ENCODE results near the gene ELOF1. TPM values are rescaled to one million over a fixed set of nuclear protein-coding genes. Genes with fewer than 3 reads are reported as not detected.
"Not testable (repeated sequence)": the region's sequence is repeated elsewhere in the genome, so short reads cannot be mapped to it uniquely, and the experiment has no call there.

ELOF1 gene
- total RNA-seq, 1 donor from 2014 or later = 46.0 TPM

GRCh38 chr19:11576227-11576626 is 17.2 kb upstream of the ELOF1 start:
- Mint-ChIP-seq H3K36me3 (no peaks in the 10 kb centered on the region), H3K27ac (no peak overlapping the region), H3K27me3 (ENCODE audit: low read depth) (peaks cover 12% of the 10 kb centered on the region), H3K4me3 (no peak overlapping the region), H3K4me1 (no peaks in the 10 kb centered on the region), H3K9me3 (no peaks in the 10 kb centered on the region)
- no peak for TF ChIP-seq CTCF (IDR thresholded peaks at IDR 0.05; ENCODE audit: unreplicated experiment)
- no peak for DNase-seq (ENCODE audit: low spot score in 2 of 2, unreplicated experiment in 2 of 2)

GRCh38 chr19:11574689-11575088 is 15.7 kb upstream of the ELOF1 start:
- no peak for DNase-seq (ENCODE audit: low spot score in 2 of 2, unreplicated experiment in 2 of 2)
- no peaks in the 10 kb centered on the region for H3K9me3 Mint-ChIP-seq
- no peaks in the 10 kb centered on the region for H3K4me1 Mint-ChIP-seq
- H3K27me3 Mint-ChIP-seq (ENCODE audit: low read depth) = peaks cover 8% of the 10 kb centered on the region
- no peak overlapping the region for H3K4me3 Mint-ChIP-seq
- no peaks in the 10 kb centered on the region for H3K36me3 Mint-ChIP-seq
- no peak overlapping the region for H3K27ac Mint-ChIP-seq
- TF ChIP-seq CTCF (IDR thresholded peaks at IDR 0.05; ENCODE audit: unreplicated experiment) = no peak

- not testable (repeated sequence) for DNase-seq (ENCODE audit: low spot score in 2 of 2, unreplicated experiment in 2 of 2); H3K4me3 Mint-ChIP-seq; H3K36me3 Mint-ChIP-seq; H3K9me3 Mint-ChIP-seq; H3K4me1 Mint-ChIP-seq; H3K27ac Mint-ChIP-seq; H3K27me3 Mint-ChIP-seq (ENCODE audit: low read depth)
Measured at GRCh38 chr19:11573763-11574162, 14.7 kb upstream of the ELOF1 start.

- H3K36me3 Mint-ChIP-seq; H3K27me3 Mint-ChIP-seq (ENCODE audit: low read depth); H3K27ac Mint-ChIP-seq; H3K4me3 Mint-ChIP-seq; H3K9me3 Mint-ChIP-seq; DNase-seq (ENCODE audit: low spot score in 2 of 2, unreplicated experiment in 2 of 2); H3K4me1 Mint-ChIP-seq: not testable (repeated sequence)
Measured at GRCh38 chr19:11573354-11573753, 14.3 kb upstream of the ELOF1 start.

GRCh38 chr19:11570039-11570462 is 11.0 kb upstream of the ELOF1 start:
- Mint-ChIP-seq H3K9me3 (no peaks in the 10 kb centered on the region), H3K27me3 (ENCODE audit: low read depth) (no peaks in the 10 kb centered on the region), H3K36me3 (peaks cover 2% of the 10 kb centered on the region), H3K4me3 (no peak overlapping the region), H3K27ac (no peak overlapping the region), H3K4me1 (no peaks in the 10 kb centered on the region)
- no peak for TF ChIP-seq CTCF (IDR thresholded peaks at IDR 0.05; ENCODE audit: unreplicated experiment)
- DNase-seq (ENCODE audit: low spot score in 2 of 2, unreplicated experiment in 2 of 2) = no peak

GRCh38 chr19:11566164-11566563 is 7.1 kb upstream of the ELOF1 start:
- no peak overlapping the region for H3K4me3 Mint-ChIP-seq
- TF ChIP-seq CTCF (IDR thresholded peaks at IDR 0.05; ENCODE audit: unreplicated experiment) = no peak
- H3K9me3 Mint-ChIP-seq = no peaks in the 10 kb centered on the region
- H3K4me1 Mint-ChIP-seq = no peaks in the 10 kb centered on the region
- peaks cover 2% of the 10 kb centered on the region for H3K36me3 Mint-ChIP-seq
- no peak for DNase-seq (ENCODE audit: low spot score in 2 of 2, unreplicated experiment in 2 of 2)
- no peaks in the 10 kb centered on the region for H3K27me3 Mint-ChIP-seq (ENCODE audit: low read depth)
- no peak overlapping the region for H3K27ac Mint-ChIP-seq

- not testable (repeated sequence) for H3K9me3 Mint-ChIP-seq; H3K4me3 Mint-ChIP-seq; H3K27ac Mint-ChIP-seq; H3K4me1 Mint-ChIP-seq; H3K27me3 Mint-ChIP-seq (ENCODE audit: low read depth); H3K36me3 Mint-ChIP-seq; DNase-seq (ENCODE audit: low spot score in 2 of 2, unreplicated experiment in 2 of 2)
Measured at GRCh38 chr19:11565649-11565980, 6.6 kb upstream of the ELOF1 start.

GRCh38 chr19:11564082-11564807 is 5.2 kb upstream of the ELOF1 start:
- not testable (repeated sequence) for DNase-seq (ENCODE audit: low spot score in 2 of 2, unreplicated experiment in 2 of 2); H3K27ac Mint-ChIP-seq; H3K4me3 Mint-ChIP-seq; H3K27me3 Mint-ChIP-seq (ENCODE audit: low read depth); H3K9me3 Mint-ChIP-seq; H3K4me1 Mint-ChIP-seq; H3K36me3 Mint-ChIP-seq

Measured in mesothelial cell of epicardium (in vitro differentiated cells).